ENCODE measurements around the gene RHBDF1. TPM values are rescaled to one million over a fixed set of nuclear protein-coding genes. Genes with fewer than 3 reads are reported as not detected.

RHBDF1 gene
- total and polyA plus RNA-seq, 2 of the 13 experiments (the other 11 are each of a cell fraction or from before 2014, with no cell fraction given), result 5.4 to 26.9 TPM

DNA sequence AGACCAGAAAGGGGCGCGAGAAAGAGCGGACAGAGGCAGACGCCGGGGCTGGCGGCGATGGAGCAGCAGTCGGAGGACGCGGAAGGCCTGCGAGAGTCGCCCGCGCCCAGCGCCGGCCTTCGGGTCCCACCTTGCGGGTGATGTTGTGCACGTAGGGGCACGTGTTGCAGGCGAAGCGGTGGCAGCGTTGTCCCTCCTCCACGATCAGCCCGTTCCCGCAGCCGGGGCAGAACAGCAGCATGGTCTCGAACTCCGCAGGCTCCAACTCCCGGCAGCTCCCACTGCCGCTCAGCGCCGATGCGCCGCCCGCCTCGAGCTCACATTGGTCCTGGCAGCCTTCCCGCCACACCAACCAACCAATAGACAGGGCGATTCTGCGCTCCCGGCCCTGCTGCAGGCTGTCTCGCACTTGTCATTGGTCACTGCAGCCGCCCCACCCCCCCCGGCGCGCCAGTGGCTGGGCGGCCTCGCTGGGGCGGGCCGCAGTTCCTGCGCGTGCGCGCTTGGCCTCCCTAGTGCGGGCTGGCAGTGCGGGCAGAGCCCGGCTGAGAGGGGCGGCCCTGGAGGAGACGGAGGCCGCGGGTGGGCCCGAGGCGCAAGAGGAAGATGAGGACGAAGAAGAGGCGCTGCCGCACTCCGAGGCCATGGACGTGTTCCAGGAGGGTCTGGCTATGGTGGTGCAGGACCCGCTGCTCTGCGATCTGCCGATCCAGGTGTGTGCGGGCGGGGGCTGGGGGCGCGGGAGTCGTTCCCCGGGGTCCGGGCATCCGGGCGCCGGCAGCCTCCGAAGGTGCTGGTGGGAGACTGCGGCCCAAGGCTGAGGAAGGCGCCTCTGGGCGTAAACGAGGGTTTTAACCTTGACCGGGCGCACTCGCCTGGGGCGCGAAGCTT lies 18.8 kb downstream of the RHBDF1 start, which contains the start of the genes POLR3K and SNRNP25 (continued):
- no peak for TF ChIP-seq PRDM4 (CRISPR knock-in tag; IDR thresholded peaks at IDR 0.05; ENCODE audit: borderline replicate concordance)
- TF ChIP-seq ZNF138 (CRISPR knock-in tag; IDR thresholded peaks at IDR 0.05; ENCODE audit: low read depth), result peak; percentile 70
- TF ChIP-seq ZBTB46 (CRISPR knock-in tag; IDR thresholded peaks at IDR 0.05; ENCODE audit: borderline replicate concordance), result no peak
- TF ChIP-seq ZNF614 (CRISPR knock-in tag; IDR thresholded peaks at IDR 0.05; ENCODE audit: borderline replicate concordance), result no peak
- no peak for TF ChIP-seq HNRNPL (IDR thresholded peaks at IDR 0.05; ENCODE audit: low read depth, low read length)
- TF ChIP-seq U2AF2 (IDR thresholded peaks at IDR 0.05; ENCODE audit: low read depth, low read length), result no peak
- peak; percentile 69 for TF ChIP-seq ZBTB7B (CRISPR knock-in tag; IDR thresholded peaks at IDR 0.05)
- TF ChIP-seq, protein P1, sequence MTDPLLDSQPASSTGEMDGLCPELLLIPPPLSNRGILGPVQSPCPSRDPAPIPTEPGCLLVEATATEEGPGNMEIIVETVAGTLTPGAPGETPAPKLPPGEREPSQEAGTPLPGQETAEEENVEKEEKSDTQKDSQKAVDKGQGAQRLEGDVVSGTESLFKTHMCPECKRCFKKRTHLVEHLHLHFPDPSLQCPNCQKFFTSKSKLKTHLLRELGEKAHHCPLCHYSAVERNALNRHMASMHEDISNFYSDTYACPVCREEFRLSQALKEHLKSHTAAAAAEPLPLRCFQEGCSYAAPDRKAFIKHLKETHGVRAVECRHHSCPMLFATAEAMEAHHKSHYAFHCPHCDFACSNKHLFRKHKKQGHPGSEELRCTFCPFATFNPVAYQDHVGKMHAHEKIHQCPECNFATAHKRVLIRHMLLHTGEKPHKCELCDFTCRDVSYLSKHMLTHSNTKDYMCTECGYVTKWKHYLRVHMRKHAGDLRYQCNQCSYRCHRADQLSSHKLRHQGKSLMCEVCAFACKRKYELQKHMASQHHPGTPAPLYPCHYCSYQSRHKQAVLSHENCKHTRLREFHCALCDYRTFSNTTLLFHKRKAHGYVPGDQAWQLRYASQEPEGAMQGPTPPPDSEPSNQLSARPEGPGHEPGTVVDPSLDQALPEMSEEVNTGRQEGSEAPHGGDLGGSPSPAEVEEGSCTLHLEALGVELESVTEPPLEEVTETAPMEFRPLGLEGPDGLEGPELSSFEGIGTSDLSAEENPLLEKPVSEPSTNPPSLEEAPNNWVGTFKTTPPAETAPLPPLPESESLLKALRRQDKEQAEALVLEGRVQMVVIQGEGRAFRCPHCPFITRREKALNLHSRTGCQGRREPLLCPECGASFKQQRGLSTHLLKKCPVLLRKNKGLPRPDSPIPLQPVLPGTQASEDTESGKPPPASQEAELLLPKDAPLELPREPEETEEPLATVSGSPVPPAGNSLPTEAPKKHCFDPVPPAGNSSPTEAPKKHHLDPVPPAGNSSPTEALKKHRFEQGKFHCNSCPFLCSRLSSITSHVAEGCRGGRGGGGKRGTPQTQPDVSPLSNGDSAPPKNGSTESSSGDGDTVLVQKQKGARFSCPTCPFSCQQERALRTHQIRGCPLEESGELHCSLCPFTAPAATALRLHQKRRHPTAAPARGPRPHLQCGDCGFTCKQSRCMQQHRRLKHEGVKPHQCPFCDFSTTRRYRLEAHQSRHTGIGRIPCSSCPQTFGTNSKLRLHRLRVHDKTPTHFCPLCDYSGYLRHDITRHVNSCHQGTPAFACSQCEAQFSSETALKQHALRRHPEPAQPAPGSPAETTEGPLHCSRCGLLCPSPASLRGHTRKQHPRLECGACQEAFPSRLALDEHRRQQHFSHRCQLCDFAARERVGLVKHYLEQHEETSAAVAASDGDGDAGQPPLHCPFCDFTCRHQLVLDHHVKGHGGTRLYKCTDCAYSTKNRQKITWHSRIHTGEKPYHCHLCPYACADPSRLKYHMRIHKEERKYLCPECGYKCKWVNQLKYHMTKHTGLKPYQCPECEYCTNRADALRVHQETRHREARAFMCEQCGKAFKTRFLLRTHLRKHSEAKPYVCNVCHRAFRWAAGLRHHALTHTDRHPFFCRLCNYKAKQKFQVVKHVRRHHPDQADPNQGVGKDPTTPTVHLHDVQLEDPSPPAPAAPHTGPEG (CRISPR knock-in tag; IDR thresholded peaks at IDR 0.05), result peak; percentile 77; the same call in 1 of the 2 replicates
- peak; percentile 25; the same call in 1 of the 2 replicates for TF ChIP-seq ZNF441 (CRISPR knock-in tag; IDR thresholded peaks at IDR 0.05; ENCODE audit: borderline replicate concordance)
- TF ChIP-seq KLF11 (CRISPR knock-in tag; IDR thresholded peaks at IDR 0.05), result peak; percentile 13; the same call in 1 of the 2 replicates
- TF ChIP-seq HDAC2 (CRISPR knock-in tag; IDR thresholded peaks at IDR 0.05), result no peak
- no peak for TF ChIP-seq DNMT3B (CRISPR knock-in tag; conservative IDR thresholded peaks at IDR 0.05)
- no peak; the same call in 1 of the 2 replicates for TF ChIP-seq RXRB (CRISPR knock-in tag; IDR thresholded peaks at IDR 0.05; ENCODE audit: borderline replicate concordance)
- TF ChIP-seq WIZ (CRISPR knock-in tag; IDR thresholded peaks at IDR 0.05), result peak; percentile 63; the same call in 1 of the 2 replicates
- no peak for TF ChIP-seq ZKSCAN5 (CRISPR knock-in tag; IDR thresholded peaks at IDR 0.05)
- peak; percentile 13 for TF ChIP-seq IKZF4 (CRISPR knock-in tag; IDR thresholded peaks at IDR 0.05; ENCODE audit: borderline replicate concordance, low read depth, not compliant biosample characterization)
- TF ChIP-seq CCAR2 (optimal IDR thresholded peaks at IDR 0.05; ENCODE audit: low read depth, low read length), result no peak

Measured in HepG2 (cell line).